ENCODE results near the gene DEDD2.

The DEDD2 gene

GRCh38 chr19:42248270-42249148 is 31.0 kb upstream of the DEDD2 start:
- no peak for DNase-seq

- DNase-seq = no peak
Measured at GRCh38 chr19:42247640-42248199, 30.2 kb upstream of the DEDD2 start.

- no peak for DNase-seq
Measured at GRCh38 chr19:42246922-42247639, 29.6 kb upstream of the DEDD2 start.

GRCh38 chr19:42246143-42246921 is 28.9 kb upstream of the DEDD2 start:
- no peak for DNase-seq

GRCh38 chr19:42245231-42245630 is 27.8 kb upstream of the DEDD2 start:
- no peak for DNase-seq

- peak; percentile 83 for DNase-seq
Measured at GRCh38 chr19:42244347-42245220, 27.1 kb upstream of the DEDD2 start.

- peak; percentile 92 for DNase-seq
Measured at GRCh38 chr19:42242512-42243409, 25.3 kb upstream of the DEDD2 start, which contains the start of gene GSK3A. Gene GSK3A, minus strand, starts transcription at chr19:42242602. Its CDS starts 137 bp downstream, at chr19:42242465.

- no peak for DNase-seq
Measured at GRCh38 chr19:42242069-42242511, 24.6 kb upstream of the DEDD2 start.

GRCh38 chr19:42241279-42241678 is 23.8 kb upstream of the DEDD2 start:
- DNase-seq = no peak

GRCh38 chr19:42239544-42240220 is 22.2 kb upstream of the DEDD2 start:
- DNase-seq = no peak

GRCh38 chr19:42235181-42235580 is 17.7 kb upstream of the DEDD2 start:
- no peak for DNase-seq

GRCh38 chr19:42234364-42234763 is 16.9 kb upstream of the DEDD2 start:
- DNase-seq = no peak

- DNase-seq = no peak
Measured at GRCh38 chr19:42233678-42234292, 16.3 kb upstream of the DEDD2 start.

- DNase-seq = no peak
Measured at GRCh38 chr19:42233106-42233505, 15.6 kb upstream of the DEDD2 start.

GRCh38 chr19:42232435-42232834 is 15.0 kb upstream of the DEDD2 start:
- DNase-seq = no peak

GRCh38 chr19:42230571-42230970 is 13.1 kb upstream of the DEDD2 start:
- DNase-seq = no peak

GRCh38 chr19:42229855-42230351 is 12.4 kb upstream of the DEDD2 start:
- no peak for DNase-seq

- no peak for DNase-seq
Measured at GRCh38 chr19:42229301-42229854, 11.9 kb upstream of the DEDD2 start.

GRCh38 chr19:42228641-42229040 is 11.2 kb upstream of the DEDD2 start:
- no peak for DNase-seq
